ENCODE data around the gene SEC63.

DNA sequence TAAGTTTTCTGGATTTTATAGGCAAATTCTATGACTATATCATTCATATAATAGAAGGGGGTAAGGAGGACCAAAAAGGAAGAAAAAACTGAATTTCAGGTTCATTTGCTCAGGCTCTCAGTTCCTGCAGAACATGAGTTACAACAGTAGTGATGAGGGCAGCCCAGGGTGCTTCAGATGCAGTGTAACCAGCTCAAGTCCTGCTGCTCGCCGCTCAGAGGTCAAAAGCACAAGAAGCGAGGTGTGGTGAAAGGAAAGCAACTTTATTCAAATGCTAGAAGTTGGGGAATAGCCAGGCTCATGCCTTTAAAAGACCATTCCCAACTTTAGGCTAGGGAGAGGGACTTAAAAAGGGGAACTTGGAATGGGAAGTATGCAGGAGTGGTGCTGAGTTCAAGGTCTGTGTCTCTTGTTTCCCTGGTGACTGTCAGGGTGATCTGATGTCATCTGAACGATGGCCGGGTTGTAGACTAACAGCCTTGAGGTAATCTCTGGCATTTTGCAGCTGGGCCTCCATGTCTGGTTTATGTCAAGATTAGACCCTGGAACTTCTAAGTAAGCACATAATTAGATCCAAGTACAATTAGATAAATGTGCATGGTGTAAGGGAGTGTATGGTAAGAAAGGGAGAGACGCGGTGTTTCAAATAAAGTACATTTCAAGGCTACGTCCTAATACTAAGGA, 14.5 kb upstream of the SEC63 start:
- TF ChIP-seq, protein P1, sequence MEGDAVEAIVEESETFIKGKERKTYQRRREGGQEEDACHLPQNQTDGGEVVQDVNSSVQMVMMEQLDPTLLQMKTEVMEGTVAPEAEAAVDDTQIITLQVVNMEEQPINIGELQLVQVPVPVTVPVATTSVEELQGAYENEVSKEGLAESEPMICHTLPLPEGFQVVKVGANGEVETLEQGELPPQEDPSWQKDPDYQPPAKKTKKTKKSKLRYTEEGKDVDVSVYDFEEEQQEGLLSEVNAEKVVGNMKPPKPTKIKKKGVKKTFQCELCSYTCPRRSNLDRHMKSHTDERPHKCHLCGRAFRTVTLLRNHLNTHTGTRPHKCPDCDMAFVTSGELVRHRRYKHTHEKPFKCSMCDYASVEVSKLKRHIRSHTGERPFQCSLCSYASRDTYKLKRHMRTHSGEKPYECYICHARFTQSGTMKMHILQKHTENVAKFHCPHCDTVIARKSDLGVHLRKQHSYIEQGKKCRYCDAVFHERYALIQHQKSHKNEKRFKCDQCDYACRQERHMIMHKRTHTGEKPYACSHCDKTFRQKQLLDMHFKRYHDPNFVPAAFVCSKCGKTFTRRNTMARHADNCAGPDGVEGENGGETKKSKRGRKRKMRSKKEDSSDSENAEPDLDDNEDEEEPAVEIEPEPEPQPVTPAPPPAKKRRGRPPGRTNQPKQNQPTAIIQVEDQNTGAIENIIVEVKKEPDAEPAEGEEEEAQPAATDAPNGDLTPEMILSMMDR (IDR thresholded peaks at IDR 0.05), result no peak
- TF ChIP-seq POLR2AphosphoS5 (IDR thresholded peaks at IDR 0.05; ENCODE audit: low read depth, low read length), result no peak

Data from SK-N-SH (cell line).